Measurements from ENCODE around the gene FHOD3. TPM values are rescaled to one million over a fixed set of nuclear protein-coding genes. Genes with fewer than 3 reads are reported as not detected.
A peak's percentile ranks its signal among the peaks of the same experiment; 100 is the strongest.

FHOD3 gene
- total RNA-seq, 2 donors from 2014 or later = 66.0 to 114 TPM

- Histone ChIP-seq H3K4me3 (no peak overlapping the region), H3K27ac (no peak overlapping the region), H3K36me3 (no peaks in the 10 kb centered on the region), H3K4me1 (peaks cover 0 to 48% of the 10 kb centered on the region in 2 donors), H3K9me3 (no peaks in the 10 kb centered on the region), H3K27me3 (peaks cover 0 to 3% of the 10 kb centered on the region in 2 donors)
- no peak for DNase-seq (ENCODE audit: low spot score)
- no peak for TF ChIP-seq CTCF (IDR thresholded peaks at IDR 0.05)
These were observed 4.4 kb downstream of the FHOD3 start for GRCh38 chr18:36301884-36302283.

- Histone ChIP-seq H3K27ac (no peak overlapping the region), H3K36me3 (no peaks in the 10 kb centered on the region), H3K27me3 (peaks cover 0 to 3% of the 10 kb centered on the region in 2 donors), H3K4me1 (peaks cover 0 to 51% of the 10 kb centered on the region in 2 donors), H3K9me3 (no peaks in the 10 kb centered on the region), H3K4me3 (no peak overlapping the region)
- no peak for DNase-seq (ENCODE audit: low spot score)
- TF ChIP-seq CTCF (IDR thresholded peaks at IDR 0.05) = no peak
These were observed 5.2 kb downstream of the FHOD3 start for GRCh38 chr18:36302676-36303075.

GRCh38 chr18:36303211-36303844, 5.8 kb downstream of the FHOD3 start:
- DNase-seq (ENCODE audit: low spot score) = no peak
- H3K27me3 ChIP-seq = no peaks in the 10 kb centered on the region
- no peak overlapping the region for H3K4me3 ChIP-seq
- no peaks in the 10 kb centered on the region for H3K9me3 ChIP-seq
- TF ChIP-seq CTCF (IDR thresholded peaks at IDR 0.05) = no peak
- H3K4me1 ChIP-seq = peaks cover 0 to 45% of the 10 kb centered on the region in 2 donors
- H3K36me3 ChIP-seq = no peaks in the 10 kb centered on the region
- no peak overlapping the region for H3K27ac ChIP-seq

- no peak for TF ChIP-seq CTCF (IDR thresholded peaks at IDR 0.05)
- no peak for DNase-seq (ENCODE audit: low spot score)
- Histone ChIP-seq H3K27me3 (no peaks in the 10 kb centered on the region), H3K4me3 (no peak overlapping the region), H3K27ac (peak overlapping the region in 1 of 2 donors; percentile 25), H3K9me3 (no peaks in the 10 kb centered on the region), H3K36me3 (no peaks in the 10 kb centered on the region), H3K4me1 (peaks cover 0 to 49% of the 10 kb centered on the region in 2 donors)
These were observed 7.2 kb downstream of the FHOD3 start for GRCh38 chr18:36304723-36305122.

GRCh38 chr18:36305375-36305774, 7.9 kb downstream of the FHOD3 start:
- H3K9me3 ChIP-seq = no peaks in the 10 kb centered on the region
- no peaks in the 10 kb centered on the region for H3K27me3 ChIP-seq
- H3K4me3 ChIP-seq = no peak overlapping the region
- DNase-seq (ENCODE audit: low spot score) = no peak
- no peak for TF ChIP-seq CTCF (IDR thresholded peaks at IDR 0.05)
- H3K36me3 ChIP-seq = no peaks in the 10 kb centered on the region
- peaks cover 0 to 47% of the 10 kb centered on the region in 2 donors for H3K4me1 ChIP-seq
- peak overlapping the region in 1 of 2 donors; percentile 25 for H3K27ac ChIP-seq

GRCh38 chr18:36307513-36307912, 10.0 kb downstream of the FHOD3 start:
- no peak for TF ChIP-seq CTCF (IDR thresholded peaks at IDR 0.05)
- DNase-seq (ENCODE audit: low spot score) = no peak
- no peaks in the 10 kb centered on the region for H3K9me3 ChIP-seq
- no peak overlapping the region for H3K4me3 ChIP-seq
- no peak overlapping the region for H3K27ac ChIP-seq
- H3K27me3 ChIP-seq = no peaks in the 10 kb centered on the region
- H3K36me3 ChIP-seq = no peaks in the 10 kb centered on the region
- peaks cover 0 to 51% of the 10 kb centered on the region in 2 donors for H3K4me1 ChIP-seq

Data from right atrium auricular region (tissue), 2 donors.